WTC11 (cell line): ENCODE results near the gene PPP1R37.

Experiments used
- CREB1 ChIP-seq: sonication (generic); formaldehyde crosslinking; IDR thresholded peaks from 2 replicates; pipeline ENCODE4 v1.8.0; 2023; ENCODE audit warnings: mild to moderate bottlenecking, missing genetic modification reagents
- ESRRA ChIP-seq: sonication (generic); formaldehyde crosslinking; IDR thresholded peaks from 2 replicates; pipeline ENCODE4 v1.8.1; 2022; ENCODE audit warnings: mild to moderate bottlenecking, missing genetic modification reagents, borderline replicate concordance
- GABPB1 ChIP-seq: sonication (generic); formaldehyde crosslinking; IDR thresholded peaks from 2 replicates; pipeline ENCODE4 v1.8.1; 2023; ENCODE audit warnings: mild to moderate bottlenecking, missing genetic modification reagents
- TF ChIP-seq, protein P1 (sequence below): fragments of 200-600 bp; IDR thresholded peaks from 2 replicates; pipeline ENCODE4 v1.8.0; 2022; ENCODE audit warnings: antibody characterized with exemption
- TF ChIP-seq, protein P2 (sequence below): sonication (generic); formaldehyde crosslinking; IDR thresholded peaks from 2 replicates; pipeline ENCODE4 v1.8.0; 2022; ENCODE audit warnings: mild to moderate bottlenecking, missing genetic modification reagents

DNA sequence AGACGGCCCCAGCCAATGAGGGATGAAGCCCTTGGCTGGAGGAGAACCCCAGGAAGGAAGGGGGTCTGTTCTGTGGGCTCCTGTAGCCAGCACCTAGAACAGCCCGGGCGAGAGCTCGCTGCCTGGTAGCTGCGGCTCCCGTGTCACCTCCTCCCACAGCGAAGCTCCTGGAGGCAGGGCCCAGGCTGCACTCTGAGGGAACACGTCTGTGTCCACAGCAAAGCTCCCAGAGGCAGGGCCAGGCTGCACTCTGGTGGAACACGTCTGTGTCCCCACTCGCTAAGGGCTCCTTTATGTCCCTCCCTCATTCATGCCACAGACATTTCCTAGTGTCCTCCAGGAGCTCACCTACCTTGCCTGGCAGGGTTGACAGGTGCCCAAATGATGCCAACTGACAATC, 76.6 kb downstream of the PPP1R37 start:
- TF ChIP-seq CREB1 (CRISPR knock-in tag) (no peak), GABPB1 (CRISPR knock-in tag) (no peak), ESRRA (CRISPR knock-in tag) (no peak)
- TF ChIP-seq, protein P1, sequence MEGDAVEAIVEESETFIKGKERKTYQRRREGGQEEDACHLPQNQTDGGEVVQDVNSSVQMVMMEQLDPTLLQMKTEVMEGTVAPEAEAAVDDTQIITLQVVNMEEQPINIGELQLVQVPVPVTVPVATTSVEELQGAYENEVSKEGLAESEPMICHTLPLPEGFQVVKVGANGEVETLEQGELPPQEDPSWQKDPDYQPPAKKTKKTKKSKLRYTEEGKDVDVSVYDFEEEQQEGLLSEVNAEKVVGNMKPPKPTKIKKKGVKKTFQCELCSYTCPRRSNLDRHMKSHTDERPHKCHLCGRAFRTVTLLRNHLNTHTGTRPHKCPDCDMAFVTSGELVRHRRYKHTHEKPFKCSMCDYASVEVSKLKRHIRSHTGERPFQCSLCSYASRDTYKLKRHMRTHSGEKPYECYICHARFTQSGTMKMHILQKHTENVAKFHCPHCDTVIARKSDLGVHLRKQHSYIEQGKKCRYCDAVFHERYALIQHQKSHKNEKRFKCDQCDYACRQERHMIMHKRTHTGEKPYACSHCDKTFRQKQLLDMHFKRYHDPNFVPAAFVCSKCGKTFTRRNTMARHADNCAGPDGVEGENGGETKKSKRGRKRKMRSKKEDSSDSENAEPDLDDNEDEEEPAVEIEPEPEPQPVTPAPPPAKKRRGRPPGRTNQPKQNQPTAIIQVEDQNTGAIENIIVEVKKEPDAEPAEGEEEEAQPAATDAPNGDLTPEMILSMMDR, result no peak
- TF ChIP-seq, protein P2, sequence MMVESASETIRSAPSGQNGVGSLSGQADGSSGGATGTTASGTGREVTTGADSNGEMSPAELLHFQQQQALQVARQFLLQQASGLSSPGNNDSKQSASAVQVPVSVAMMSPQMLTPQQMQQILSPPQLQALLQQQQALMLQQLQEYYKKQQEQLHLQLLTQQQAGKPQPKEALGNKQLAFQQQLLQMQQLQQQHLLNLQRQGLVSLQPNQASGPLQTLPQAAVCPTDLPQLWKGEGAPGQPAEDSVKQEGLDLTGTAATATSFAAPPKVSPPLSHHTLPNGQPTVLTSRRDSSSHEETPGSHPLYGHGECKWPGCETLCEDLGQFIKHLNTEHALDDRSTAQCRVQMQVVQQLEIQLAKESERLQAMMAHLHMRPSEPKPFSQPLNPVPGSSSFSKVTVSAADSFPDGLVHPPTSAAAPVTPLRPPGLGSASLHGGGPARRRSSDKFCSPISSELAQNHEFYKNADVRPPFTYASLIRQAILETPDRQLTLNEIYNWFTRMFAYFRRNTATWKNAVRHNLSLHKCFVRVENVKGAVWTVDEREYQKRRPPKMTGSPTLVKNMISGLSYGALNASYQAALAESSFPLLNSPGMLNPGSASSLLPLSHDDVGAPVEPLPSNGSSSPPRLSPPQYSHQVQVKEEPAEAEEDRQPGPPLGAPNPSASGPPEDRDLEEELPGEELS (CRISPR knock-in tag), result no peak
